ENCODE data around the gene TEX13B. TPM values are rescaled to one million over a fixed set of nuclear protein-coding genes. Genes with fewer than 3 reads are reported as not detected.

The TEX13B gene
- total RNA-seq, 4 donors from 2014 or later: not detected

DNA sequence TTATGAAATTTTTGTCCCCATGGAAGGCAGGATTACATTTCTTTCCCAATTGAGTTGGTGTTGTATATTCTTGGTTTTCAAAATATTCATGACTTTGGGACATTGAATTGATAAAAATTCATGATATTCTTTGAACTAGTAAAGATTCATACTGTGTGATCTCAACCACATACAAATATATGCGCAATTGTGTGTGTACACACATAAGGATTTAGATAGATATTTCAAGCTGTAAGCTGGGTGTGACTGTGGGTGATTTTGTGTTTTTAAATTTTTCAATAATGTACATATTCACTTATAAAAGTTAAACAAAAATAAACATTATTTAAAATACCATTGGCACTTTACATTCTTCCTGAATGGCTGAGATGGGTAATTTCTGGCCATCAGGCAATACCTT is 43.2 kb upstream of the TEX13B start:
- in situ Hi-C loops (cut with MboI; ENCODE audit: low pct_ligation_motif_present in 1 of 4, low pct_unique_long_range_greater_than_20kb in 1 of 4, low sequenced_read_pairs in 3 of 4): loop anchor here in 1 of 4 donors (10.0 kb wide), 1 partner anchor 49 kb away; no protein-coding TSS in a partner anchor

DNA sequence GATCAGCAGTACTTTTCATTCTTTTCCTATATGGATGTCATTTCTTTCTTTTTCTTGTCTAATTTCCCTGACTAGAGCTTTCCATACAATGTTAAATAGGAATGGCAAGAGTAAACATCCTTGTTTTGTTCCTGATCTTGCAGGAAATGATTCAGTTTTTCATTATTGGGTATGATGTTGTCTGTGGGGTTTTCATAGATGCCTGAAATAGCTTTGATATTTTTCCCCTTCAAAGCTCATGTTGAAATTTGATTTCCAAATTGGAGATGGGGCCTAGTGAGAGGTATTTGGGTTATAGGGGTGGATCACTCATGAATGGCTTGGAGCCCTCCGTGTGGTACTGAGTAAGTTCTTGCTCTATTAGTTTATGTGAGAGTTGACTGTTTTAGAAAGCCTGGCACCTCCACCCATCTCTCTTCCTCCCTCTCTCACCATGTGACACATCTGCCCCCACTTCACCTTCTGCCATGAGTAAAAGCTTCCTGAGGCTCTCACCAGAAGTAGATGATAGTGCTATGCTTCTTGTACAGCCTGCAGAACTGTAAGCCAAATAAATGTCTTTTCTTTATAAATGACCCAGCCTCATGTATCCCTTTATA is 40.4 kb upstream of the TEX13B start:
- in situ Hi-C loops (cut with MboI; ENCODE audit: low pct_ligation_motif_present in 1 of 4, low pct_unique_long_range_greater_than_20kb in 1 of 4, low sequenced_read_pairs in 3 of 4) (loop anchor here in 1 of 4 donors (10.0 kb wide), 1 partner anchor 52 kb away; no protein-coding TSS in a partner anchor), intact Hi-C loops (cut with DNase I; ENCODE audit: low total_unique reads) (no loop called here)
- no peaks in the 10 kb centered on the region for H3K36me3 ChIP-seq
- no peaks in the 10 kb centered on the region for H3K4me1 ChIP-seq
- TF ChIP-seq POLR2A (IDR thresholded peaks at IDR 0.05) (no peak), POLR2AphosphoS5 (IDR thresholded peaks at IDR 0.05) (no peak)
- no peak overlapping the region for H3K27ac ChIP-seq
- no peak overlapping the region for H3K4me3 ChIP-seq
- no peaks in the 10 kb centered on the region for H3K27me3 ChIP-seq
- H3K9me3 ChIP-seq: no peaks in the 10 kb centered on the region
- 59% methylated on average over 1 of the region's 1 CpG; no CpG with 5 or more reads in 1 of the 2 donors for WGBS, 2 donors (ENCODE audit: low coverage in 1 of 2)
- no peak for DNase-seq

More for the DNA sequence above, 43.2 kb upstream of the TEX13B start:
- no peak for DNase-seq
- Histone ChIP-seq H3K4me1 (no peaks in the 10 kb centered on the region), H3K9me3 (no peaks in the 10 kb centered on the region), H3K27ac (no peak overlapping the region), H3K36me3 (no peaks in the 10 kb centered on the region), H3K27me3 (no peaks in the 10 kb centered on the region), H3K4me3 (no peak overlapping the region)
- WGBS, 2 donors (ENCODE audit: low coverage in 1 of 2): 67 to 84% methylated on average over 1 of the region's 1 CpG
- TF ChIP-seq POLR2A (IDR thresholded peaks at IDR 0.05): no peak
- TF ChIP-seq, protein P1, sequence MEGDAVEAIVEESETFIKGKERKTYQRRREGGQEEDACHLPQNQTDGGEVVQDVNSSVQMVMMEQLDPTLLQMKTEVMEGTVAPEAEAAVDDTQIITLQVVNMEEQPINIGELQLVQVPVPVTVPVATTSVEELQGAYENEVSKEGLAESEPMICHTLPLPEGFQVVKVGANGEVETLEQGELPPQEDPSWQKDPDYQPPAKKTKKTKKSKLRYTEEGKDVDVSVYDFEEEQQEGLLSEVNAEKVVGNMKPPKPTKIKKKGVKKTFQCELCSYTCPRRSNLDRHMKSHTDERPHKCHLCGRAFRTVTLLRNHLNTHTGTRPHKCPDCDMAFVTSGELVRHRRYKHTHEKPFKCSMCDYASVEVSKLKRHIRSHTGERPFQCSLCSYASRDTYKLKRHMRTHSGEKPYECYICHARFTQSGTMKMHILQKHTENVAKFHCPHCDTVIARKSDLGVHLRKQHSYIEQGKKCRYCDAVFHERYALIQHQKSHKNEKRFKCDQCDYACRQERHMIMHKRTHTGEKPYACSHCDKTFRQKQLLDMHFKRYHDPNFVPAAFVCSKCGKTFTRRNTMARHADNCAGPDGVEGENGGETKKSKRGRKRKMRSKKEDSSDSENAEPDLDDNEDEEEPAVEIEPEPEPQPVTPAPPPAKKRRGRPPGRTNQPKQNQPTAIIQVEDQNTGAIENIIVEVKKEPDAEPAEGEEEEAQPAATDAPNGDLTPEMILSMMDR (IDR thresholded peaks at IDR 0.05): no peak
- no peak for TF ChIP-seq POLR2AphosphoS5 (IDR thresholded peaks at IDR 0.05)
- TF ChIP-seq EP300 (IDR thresholded peaks at IDR 0.05; ENCODE audit: low read depth): no peak
- intact Hi-C loops (cut with DNase I; ENCODE audit: low total_unique reads): no loop called here

DNA sequence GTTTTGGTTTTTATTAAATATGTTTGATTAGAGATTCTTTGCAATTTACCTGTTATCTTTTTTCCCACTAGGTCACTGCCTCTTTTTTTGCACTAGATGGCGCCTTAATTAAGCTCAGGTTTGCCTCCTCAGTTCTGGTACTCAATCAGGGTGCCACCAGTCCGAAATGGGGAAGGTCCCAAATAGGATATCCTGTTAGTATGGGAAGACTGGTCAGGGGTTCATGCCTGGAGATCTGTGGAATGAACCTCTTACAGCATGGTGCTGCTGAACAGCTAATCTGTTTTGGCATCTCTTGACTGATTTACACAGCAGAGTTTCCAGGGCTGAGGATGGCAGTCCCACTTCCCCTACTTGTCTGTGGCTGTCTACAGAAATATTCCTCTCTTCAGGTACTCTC is 38.5 kb upstream of the TEX13B start:
- Histone ChIP-seq H3K36me3 (no peaks in the 10 kb centered on the region), H3K4me3 (no peak overlapping the region), H3K27ac (no peak overlapping the region), H3K9me3 (no peaks in the 10 kb centered on the region), H3K27me3 (no peaks in the 10 kb centered on the region), H3K4me1 (no peaks in the 10 kb centered on the region)
- TF ChIP-seq, protein P1 (IDR thresholded peaks at IDR 0.05): peak; percentile 23 to 53 (median 43)
- no peak for TF ChIP-seq POLR2A (IDR thresholded peaks at IDR 0.05)
- no peak for TF ChIP-seq POLR2AphosphoS5 (IDR thresholded peaks at IDR 0.05)
- no peak for TF ChIP-seq EP300 (IDR thresholded peaks at IDR 0.05; ENCODE audit: low read depth)
- in situ Hi-C loops (cut with MboI; ENCODE audit: low pct_ligation_motif_present in 1 of 4, low pct_unique_long_range_greater_than_20kb in 1 of 4, low sequenced_read_pairs in 3 of 4): loop anchor here in 1 of 4 donors (10.0 kb wide), 1 partner anchor 54 kb away; no protein-coding TSS in a partner anchor
- DNase-seq: no peak
- intact Hi-C loops (cut with DNase I; ENCODE audit: low total_unique reads): no loop called here
- WGBS, 2 donors (ENCODE audit: low coverage in 1 of 2): 11% methylated on average over 2 of the region's 2 CpGs; no CpG with 5 or more reads in 1 of the 2 donors

DNA sequence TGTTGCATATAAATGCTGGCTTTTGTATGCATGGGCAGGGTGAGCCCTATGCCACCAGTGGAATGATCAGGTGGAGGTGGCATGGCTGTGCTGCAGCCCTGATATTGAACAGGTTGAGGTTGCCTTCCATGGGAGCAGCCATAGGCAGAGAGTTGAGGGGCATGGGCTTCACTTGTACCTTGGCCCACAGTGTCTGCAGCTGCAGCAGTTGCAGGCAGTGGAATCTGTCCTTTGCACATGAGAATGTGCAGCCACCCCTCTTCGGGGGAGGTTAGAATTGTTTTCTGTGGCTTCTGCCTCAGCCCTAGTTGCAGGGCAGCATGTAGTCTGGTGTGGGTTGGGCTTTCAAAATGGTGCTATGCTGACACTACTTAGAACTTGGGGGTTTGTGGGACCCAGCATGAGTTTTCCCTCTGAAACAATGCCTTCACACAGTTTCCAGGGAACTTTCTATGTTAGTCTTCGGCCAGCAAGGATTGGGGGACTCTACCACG is 37.3 kb upstream of the TEX13B start:
- 57% methylated on average over 3 of the region's 3 CpGs; no CpG with 5 or more reads in 1 of the 2 donors for WGBS, 2 donors (ENCODE audit: low coverage in 1 of 2)
- Histone ChIP-seq H3K27me3 (no peaks in the 10 kb centered on the region), H3K4me3 (no peak overlapping the region), H3K9me3 (no peaks in the 10 kb centered on the region), H3K36me3 (no peaks in the 10 kb centered on the region), H3K27ac (no peak overlapping the region), H3K4me1 (no peaks in the 10 kb centered on the region)
- TF ChIP-seq POLR2A (IDR thresholded peaks at IDR 0.05): no peak
- no peak for TF ChIP-seq POLR2AphosphoS5 (IDR thresholded peaks at IDR 0.05)
- TF ChIP-seq, protein P1 (IDR thresholded peaks at IDR 0.05): no peak
- TF ChIP-seq EP300 (IDR thresholded peaks at IDR 0.05; ENCODE audit: low read depth): no peak
- in situ Hi-C loops (cut with MboI; ENCODE audit: low pct_ligation_motif_present in 1 of 4, low pct_unique_long_range_greater_than_20kb in 1 of 4, low sequenced_read_pairs in 3 of 4): no loop called here
- intact Hi-C loops (cut with DNase I; ENCODE audit: low total_unique reads): no loop called here
- DNase-seq: no peak

Measured in transverse colon (tissue), 4 donors.